ENCODE results near the gene DPP8.

- TF ChIP-seq POLR2A (IDR thresholded peaks at IDR 0.05) = peak; percentile 37
- peak; percentile 82 to 87 (median 83) for TF ChIP-seq CTCF (IDR thresholded peaks at IDR 0.05)
Observed at GRCh38 chr15:65516997-65517865, at the start of gene DPP8.
